Esophagus squamous epithelium (tissue), 5 donors: ENCODE measurements around the gene HNRNPA1L2. TPM values are rescaled to one million over a fixed set of nuclear protein-coding genes. Genes with fewer than 3 reads are reported as not detected.
"Not testable (repeated sequence)": the region's sequence is repeated elsewhere in the genome, so short reads cannot be mapped to it uniquely, and the experiment has no call there.

ENCODE experiments used
- DNase-seq: peaks from one replicate; lab custom pipeline; 2025; lab: John Stamatoyannopoulos, UW
- H3K27ac ChIP-seq, 4 donors: fragments of 200-600 bp; sonication (generic); one replicate each; pipeline ENCODE4 v1.5.1; 2016 to 2019; ENCODE audit warnings: mild to moderate bottlenecking in 1 of 4
- H3K27me3 ChIP-seq, 4 donors: fragments of 200-600 bp; sonication (generic); 1 replicate in 3 of 4; 2 replicates in 1 of 4; pipeline versions ENCODE4 v1.5.1 to v1.6.0; 2017 to 2021; ENCODE audit warnings: antibody characterized with exemption in 1 of 4
- H3K36me3 ChIP-seq, 3 donors: fragments of 200-600 bp; sonication (generic); one replicate each; pipeline ENCODE4 v1.5.1; 2016 to 2019
- H3K4me1 ChIP-seq, 3 donors: fragments of 200-600 bp; sonication (generic); one replicate each; pipeline ENCODE4 v1.5.1; 2017 to 2019
- H3K4me3 ChIP-seq, 4 donors: fragments of 200-600 bp; sonication (generic); 1 replicate in 3 of 4; 2 replicates in 1 of 4; pipeline ENCODE4 v1.5.1; 2016 to 2019; ENCODE audit warnings: mild to moderate bottlenecking in 2 of 4, moderate library complexity in 1 of 4
- H3K9me3 ChIP-seq, 3 donors: fragments of 200-600 bp; sonication (generic); one replicate each; pipeline ENCODE4 v1.5.1; 2016 to 2019
- CTCF ChIP-seq, 6 experiments: fragments of 450-650 bp in 4 of 6; fragments of 200-600 bp in 2 of 6; sonication (generic) in 2 of 6; IDR thresholded peaks; one replicate each; pipeline ENCODE4 v1.5.1; 2016 to 2019; ENCODE audit warnings: antibody characterized with exemption in 6 of 6, mild to moderate bottlenecking in 4 of 6, moderate library complexity in 4 of 6
- POLR2A ChIP-seq, 4 donors: fragments of 450-650 bp; IDR thresholded peaks; one replicate each; pipeline ENCODE4 v1.6.1; 2017; ENCODE audit warnings: antibody characterized with exemption in 4 of 4, mild to moderate bottlenecking in 4 of 4, moderate library complexity in 3 of 4
- WGBS, 2 donors: methylation state at CpG; one replicate each; pipeline ENCODE4 v1.1.5; 2018; 5-methylcytosine and 5-hydroxymethylcytosine counted together
- intact Hi-C: fragments of 100-400 bp; cut with DNase I; formaldehyde crosslinking; loops from one replicate; pipeline ENCODE4 v1.15.0; 2022
- total RNA-seq, 4 donors: library from RNA; depleted of rRNA; stranded (reverse); fragments of >200 nt; gene quantifications; one replicate each; pipeline ENCODE4 v1.1.0, GENCODE V29; 2016
- donor health status: DM: yes; HTN: yes; CAD: no.

Gene HNRNPA1L2
- total RNA-seq, 4 donors from 2014 or later: 1.9 to 6.9 (median 2.3) TPM

- no peak overlapping the region for H3K27ac ChIP-seq
- intact Hi-C loops: no loop called here
- 89 to 94% methylated on average over 4 of the region's 4 CpGs for WGBS, 2 donors
- no peaks in the 10 kb centered on the region for H3K9me3 ChIP-seq
- H3K4me3 ChIP-seq: no peak overlapping the region
- H3K27me3 ChIP-seq: no peaks in the 10 kb centered on the region
- H3K36me3 ChIP-seq: peaks cover 0 to 3% (median 0%) of the 10 kb centered on the region in 3 donors
- peaks cover 7 to 26% (median 8%) of the 10 kb centered on the region in 3 donors for H3K4me1 ChIP-seq
- TF ChIP-seq CTCF (IDR thresholded peaks at IDR 0.05) (no peak), POLR2A (IDR thresholded peaks at IDR 0.05) (no peak)
- no peak for DNase-seq
Measured at GRCh38 chr13:52615134-52615801, 27.0 kb upstream of the HNRNPA1L2 start.

- Histone ChIP-seq H3K4me3 (no peak overlapping the region), H3K36me3 (peaks cover 0 to 3% (median 0%) of the 10 kb centered on the region in 3 donors), H3K9me3 (no peaks in the 10 kb centered on the region), H3K27ac (no peak overlapping the region), H3K27me3 (no peaks in the 10 kb centered on the region), H3K4me1 (peaks cover 7 to 30% (median 8%) of the 10 kb centered on the region in 3 donors)
- no peak for DNase-seq
- WGBS, 2 donors: 84 to 91% methylated on average over 5 of the region's 5 CpGs
- intact Hi-C loops: no loop called here
- no peak for TF ChIP-seq CTCF (IDR thresholded peaks at IDR 0.05)
- TF ChIP-seq POLR2A (IDR thresholded peaks at IDR 0.05): no peak
Measured at GRCh38 chr13:52615812-52616211, 26.4 kb upstream of the HNRNPA1L2 start.

- peaks cover 7 to 34% (median 8%) of the 10 kb centered on the region in 3 donors for H3K4me1 ChIP-seq
- no peaks in the 10 kb centered on the region for H3K27me3 ChIP-seq
- peaks cover 0 to 4% (median 0%) of the 10 kb centered on the region in 3 donors for H3K36me3 ChIP-seq
- intact Hi-C loops: no loop called here
- H3K27ac ChIP-seq: peak overlapping the region; percentile 77 to 93 (median 85)
- TF ChIP-seq POLR2A (IDR thresholded peaks at IDR 0.05): peak in 1 of 4 donors; percentile 47
- no peak for TF ChIP-seq CTCF (IDR thresholded peaks at IDR 0.05)
- peak overlapping the region; percentile 61 to 90 (median 70) for H3K4me3 ChIP-seq
- DNase-seq: peak; percentile 19
- H3K9me3 ChIP-seq: no peaks in the 10 kb centered on the region
- WGBS, 2 donors: 0% methylated on average over 20 to 35 of the region's 51 CpGs
Measured at GRCh38 chr13:52617070-52618060, 24.9 kb upstream of the HNRNPA1L2 start.

- intact Hi-C loops, H3K9me3 ChIP-seq, H3K27me3 ChIP-seq, DNase-seq: not testable (repeated sequence)
- 30 to 31% methylated on average over 7 of the region's 7 CpGs for WGBS, 2 donors
- Histone ChIP-seq H3K27ac (peak overlapping the region in 2 of 4 donors; percentile 37 to 38), H3K4me3 (peak overlapping the region in 3 of 4 donors; percentile 8 to 16 (median 9)), H3K4me1 (peaks cover 0 to 16% (median 0%) of the 10 kb centered on the region in 3 donors), H3K36me3 (peaks cover 0 to 76% (median 5%) of the 10 kb centered on the region in 3 donors)
Measured at GRCh38 chr13:52631083-52631690, 11.0 kb upstream of the HNRNPA1L2 start.

GRCh38 chr13:52638666-52639328 is 3.4 kb upstream of the HNRNPA1L2 start:
- WGBS, 2 donors: 80 to 86% methylated on average over 5 of the region's 5 CpGs
- intact Hi-C loops: no loop called here
- Histone ChIP-seq H3K36me3 (peaks cover 0 to 83% (median 3%) of the 10 kb centered on the region in 3 donors), H3K27ac (no peak overlapping the region), H3K9me3 (no peaks in the 10 kb centered on the region), H3K27me3 (no peaks in the 10 kb centered on the region), H3K4me3 (no peak overlapping the region), H3K4me1 (peaks cover 0 to 9% (median 0%) of the 10 kb centered on the region in 3 donors)
- TF ChIP-seq POLR2A (IDR thresholded peaks at IDR 0.05) (no peak), CTCF (IDR thresholded peaks at IDR 0.05) (no peak)
- DNase-seq: no peak
